ENCODE results near the gene TPX2.

DNA sequence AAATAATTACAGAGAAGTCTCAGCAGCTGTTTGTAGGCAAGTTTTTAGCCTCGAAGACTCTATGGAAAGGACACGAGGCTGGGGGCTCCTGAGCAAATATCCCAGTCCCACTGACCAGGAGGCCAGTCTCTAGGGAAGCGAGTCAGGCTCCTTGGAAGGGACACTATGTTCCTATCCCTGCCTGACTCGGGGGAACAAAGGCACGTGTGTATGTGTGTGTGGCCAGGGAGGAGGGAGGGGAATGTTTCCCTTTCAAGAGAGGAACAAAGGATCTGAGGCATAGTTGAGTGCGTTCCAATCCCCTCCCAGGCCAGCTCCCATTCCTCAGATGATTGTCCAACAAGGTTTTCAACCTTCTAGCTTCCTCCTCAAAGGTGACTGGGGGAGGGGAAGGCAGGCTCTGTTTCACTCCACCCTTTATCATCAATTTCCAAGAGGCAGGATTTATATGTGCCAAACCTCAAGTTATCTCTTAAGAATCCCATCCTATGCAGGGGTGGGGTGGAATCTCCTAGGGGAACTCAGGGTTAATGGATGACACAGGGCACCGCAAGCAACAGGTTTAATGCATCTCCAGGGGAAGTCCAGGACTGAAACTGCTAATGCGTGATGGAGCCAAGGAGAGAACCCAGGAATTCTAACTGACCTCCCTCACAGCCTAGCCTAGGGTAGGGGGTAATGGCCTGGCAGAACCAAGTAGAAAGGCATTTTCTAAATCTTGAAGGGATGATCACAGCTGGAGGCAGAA lies 26.4 kb upstream of the TPX2 start:
- TF ChIP-seq GABPA (IDR thresholded peaks at IDR 0.05; ENCODE audit: low read depth) = no peak; the same call in 1 of the 2 replicates
- TF ChIP-seq, protein P1, sequence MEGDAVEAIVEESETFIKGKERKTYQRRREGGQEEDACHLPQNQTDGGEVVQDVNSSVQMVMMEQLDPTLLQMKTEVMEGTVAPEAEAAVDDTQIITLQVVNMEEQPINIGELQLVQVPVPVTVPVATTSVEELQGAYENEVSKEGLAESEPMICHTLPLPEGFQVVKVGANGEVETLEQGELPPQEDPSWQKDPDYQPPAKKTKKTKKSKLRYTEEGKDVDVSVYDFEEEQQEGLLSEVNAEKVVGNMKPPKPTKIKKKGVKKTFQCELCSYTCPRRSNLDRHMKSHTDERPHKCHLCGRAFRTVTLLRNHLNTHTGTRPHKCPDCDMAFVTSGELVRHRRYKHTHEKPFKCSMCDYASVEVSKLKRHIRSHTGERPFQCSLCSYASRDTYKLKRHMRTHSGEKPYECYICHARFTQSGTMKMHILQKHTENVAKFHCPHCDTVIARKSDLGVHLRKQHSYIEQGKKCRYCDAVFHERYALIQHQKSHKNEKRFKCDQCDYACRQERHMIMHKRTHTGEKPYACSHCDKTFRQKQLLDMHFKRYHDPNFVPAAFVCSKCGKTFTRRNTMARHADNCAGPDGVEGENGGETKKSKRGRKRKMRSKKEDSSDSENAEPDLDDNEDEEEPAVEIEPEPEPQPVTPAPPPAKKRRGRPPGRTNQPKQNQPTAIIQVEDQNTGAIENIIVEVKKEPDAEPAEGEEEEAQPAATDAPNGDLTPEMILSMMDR (IDR thresholded peaks at IDR 0.05) = no peak
- TF ChIP-seq GATA2 (CRISPR knock-in tag; IDR thresholded peaks at IDR 0.05) = no peak
- no peak; the same call in 1 of the 2 replicates for TF ChIP-seq POLR2AphosphoS5 (IDR thresholded peaks at IDR 0.05; ENCODE audit: low read depth, low read length)
- peak; percentile 38; the same call in 1 of the 2 replicates for TF ChIP-seq FOSL2 (IDR thresholded peaks at IDR 0.05; ENCODE audit: borderline replicate concordance, low read depth)
- TF ChIP-seq, protein P2, sequence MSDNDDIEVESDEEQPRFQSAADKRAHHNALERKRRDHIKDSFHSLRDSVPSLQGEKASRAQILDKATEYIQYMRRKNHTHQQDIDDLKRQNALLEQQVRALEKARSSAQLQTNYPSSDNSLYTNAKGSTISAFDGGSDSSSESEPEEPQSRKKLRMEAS (IDR thresholded peaks at IDR 0.05; ENCODE audit: low read depth) = peak; percentile 95
- TF ChIP-seq, protein P3, sequence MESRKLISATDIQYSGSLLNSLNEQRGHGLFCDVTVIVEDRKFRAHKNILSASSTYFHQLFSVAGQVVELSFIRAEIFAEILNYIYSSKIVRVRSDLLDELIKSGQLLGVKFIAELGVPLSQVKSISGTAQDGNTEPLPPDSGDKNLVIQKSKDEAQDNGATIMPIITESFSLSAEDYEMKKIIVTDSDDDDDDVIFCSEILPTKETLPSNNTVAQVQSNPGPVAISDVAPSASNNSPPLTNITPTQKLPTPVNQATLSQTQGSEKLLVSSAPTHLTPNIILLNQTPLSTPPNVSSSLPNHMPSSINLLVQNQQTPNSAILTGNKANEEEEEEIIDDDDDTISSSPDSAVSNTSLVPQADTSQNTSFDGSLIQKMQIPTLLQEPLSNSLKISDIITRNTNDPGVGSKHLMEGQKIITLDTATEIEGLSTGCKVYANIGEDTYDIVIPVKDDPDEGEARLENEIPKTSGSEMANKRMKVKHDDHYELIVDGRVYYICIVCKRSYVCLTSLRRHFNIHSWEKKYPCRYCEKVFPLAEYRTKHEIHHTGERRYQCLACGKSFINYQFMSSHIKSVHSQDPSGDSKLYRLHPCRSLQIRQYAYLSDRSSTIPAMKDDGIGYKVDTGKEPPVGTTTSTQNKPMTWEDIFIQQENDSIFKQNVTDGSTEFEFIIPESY (IDR thresholded peaks at IDR 0.05; ENCODE audit: borderline replicate concordance, low read depth) = no peak
- peak; percentile 71; the same call in 1 of the 2 replicates for TF ChIP-seq TCF12 (IDR thresholded peaks at IDR 0.05)
- no peak for TF ChIP-seq NRF1 (IDR thresholded peaks at IDR 0.05; ENCODE audit: low read depth, low read length)
